ENCODE results near the gene PPIL1.
"Not testable (repeated sequence)": the region's sequence is repeated elsewhere in the genome, so short reads cannot be mapped to it uniquely, and the experiment has no call there.

The PPIL1 gene

DNA sequence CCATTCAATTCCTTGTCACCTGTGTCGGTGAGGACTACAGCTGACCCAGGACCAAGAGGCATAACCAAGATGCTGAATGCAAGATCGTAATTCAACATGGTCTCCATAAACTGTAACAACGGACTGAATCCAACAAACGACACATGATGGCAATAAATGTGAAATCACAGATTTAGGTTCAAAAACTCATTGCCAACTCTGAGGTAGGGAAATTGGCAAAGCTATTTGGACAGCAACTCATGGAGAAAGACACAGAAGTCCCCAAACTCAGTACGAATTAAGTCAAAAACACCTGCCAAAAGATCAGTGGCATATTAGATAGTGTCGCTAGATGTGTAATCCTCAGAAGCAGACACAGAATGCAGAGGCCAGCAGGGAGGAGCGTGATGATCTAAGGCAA, 60.4 kb downstream of the PPIL1 start:
- no peak for DNase-seq

DNA sequence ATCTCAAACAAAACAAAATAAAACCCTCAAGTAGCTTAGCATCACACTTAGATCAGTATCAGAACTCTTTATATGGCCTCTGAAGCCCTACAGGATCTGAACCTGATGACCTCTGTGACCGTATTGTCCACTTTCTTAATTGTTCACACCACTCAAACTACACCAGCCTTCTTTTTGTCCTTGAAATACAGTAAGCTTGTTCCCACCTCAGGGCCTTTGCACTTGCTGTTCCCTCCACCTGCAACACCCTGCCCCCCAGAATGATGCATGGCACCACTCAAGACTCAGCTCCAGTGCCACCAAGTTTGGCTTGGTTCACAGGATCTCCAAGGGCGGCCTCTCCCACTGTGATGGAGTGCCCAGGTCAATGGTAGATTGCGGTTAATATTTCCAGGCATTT, 61.1 kb downstream of the PPIL1 start:
- no peak for DNase-seq

DNA sequence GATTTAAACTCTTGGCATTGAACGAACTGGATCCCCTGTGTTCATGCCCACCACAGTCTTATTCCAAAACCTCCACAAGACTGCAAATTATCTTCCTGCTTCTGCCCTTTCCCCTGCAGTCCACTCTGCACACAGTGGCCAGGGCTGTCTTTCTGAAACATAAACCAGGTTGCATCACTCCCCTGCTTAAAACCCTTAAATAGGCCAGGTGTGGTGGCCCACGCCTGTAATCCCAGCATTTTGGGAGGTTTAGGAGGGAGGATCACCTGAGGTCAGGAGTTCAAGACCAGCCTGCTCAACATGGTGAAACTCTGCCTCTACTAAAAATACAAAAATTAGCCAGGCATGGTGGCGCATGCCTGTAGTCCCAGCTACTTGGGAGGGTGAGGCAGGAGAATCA, 61.6 kb downstream of the PPIL1 start:
- not testable (repeated sequence) for DNase-seq

DNA sequence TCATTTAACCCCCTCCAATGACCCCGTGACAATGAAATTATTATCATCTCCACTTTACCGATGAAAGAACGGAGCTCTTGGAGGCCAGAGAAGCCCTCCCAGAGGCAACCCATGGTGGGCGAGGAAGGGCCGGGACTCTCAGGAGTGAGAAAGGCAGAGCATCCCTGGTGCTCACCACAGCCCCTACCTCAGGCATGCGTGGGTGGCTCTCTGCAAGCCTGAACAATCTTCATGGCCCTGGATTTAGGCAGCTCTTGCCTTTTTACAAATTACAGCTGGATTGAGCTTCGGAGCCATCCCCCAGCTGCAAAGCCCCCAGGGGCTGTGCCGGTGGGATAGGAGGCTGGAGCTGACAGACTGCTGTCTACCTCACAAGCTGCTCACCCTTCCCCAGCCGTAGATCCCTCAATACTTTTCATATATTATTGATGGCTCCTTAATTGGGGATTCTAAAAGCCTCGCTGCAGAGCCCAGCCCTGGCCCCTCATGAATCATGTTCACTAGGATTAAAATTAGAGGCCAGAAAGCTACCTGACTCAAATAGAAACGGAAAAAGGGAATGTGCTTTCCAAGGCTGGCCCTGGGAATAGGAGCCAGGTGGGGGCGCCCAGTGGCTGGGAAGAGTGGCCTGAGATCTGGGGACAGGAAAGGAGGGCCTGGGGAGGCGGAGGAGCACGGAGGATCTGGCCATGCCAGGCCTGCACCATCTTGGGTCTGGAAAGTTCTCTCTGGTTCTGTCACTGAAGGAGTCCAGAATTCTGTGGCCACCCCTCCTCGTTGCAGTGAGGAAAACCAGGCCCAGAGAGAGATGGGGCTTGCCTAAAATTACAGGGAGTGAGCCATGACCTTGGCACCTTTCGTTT, 64.4 kb downstream of the PPIL1 start:
- DNase-seq: no peak

DNA sequence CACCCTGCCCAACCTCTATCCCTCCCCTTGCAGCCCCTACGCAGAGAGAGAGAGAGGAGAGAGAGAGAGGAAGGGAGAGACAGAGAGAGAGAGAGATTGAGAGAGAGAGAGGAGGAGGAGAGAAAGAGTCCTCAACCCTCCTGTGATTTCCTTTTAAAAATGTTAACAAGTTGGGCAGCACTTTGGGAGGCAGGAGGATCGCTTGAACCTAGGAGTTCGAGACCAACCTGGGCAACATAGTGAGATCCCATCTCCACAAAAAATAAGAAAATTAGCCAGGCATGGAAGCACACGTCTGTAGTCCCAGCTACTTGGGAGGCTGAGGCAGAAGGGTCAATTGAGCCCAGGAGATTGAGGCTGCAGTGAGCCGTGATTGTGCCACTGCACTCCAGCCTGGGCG, 65.4 kb downstream of the PPIL1 start:
- DNase-seq: no peak

DNA sequence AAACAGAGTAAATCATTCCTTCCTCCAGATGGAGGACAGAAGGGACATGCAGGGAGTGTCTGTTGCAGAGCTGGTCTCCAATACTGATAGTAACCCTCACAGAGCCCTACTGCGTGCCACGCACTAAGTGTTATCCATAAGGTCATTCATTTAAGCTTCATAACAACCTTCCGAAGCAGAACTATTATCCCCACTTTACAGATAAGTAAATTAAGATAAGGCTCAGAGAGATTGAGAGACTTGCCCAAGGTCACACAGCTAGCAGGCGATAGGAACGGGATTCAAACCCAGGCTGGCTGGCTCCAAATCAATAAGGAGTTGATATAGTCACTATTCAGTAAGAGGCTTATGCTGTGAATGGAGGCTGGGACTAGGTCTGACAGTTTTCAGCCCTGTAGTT, 66.0 kb downstream of the PPIL1 start:
- no peak for DNase-seq

DNA sequence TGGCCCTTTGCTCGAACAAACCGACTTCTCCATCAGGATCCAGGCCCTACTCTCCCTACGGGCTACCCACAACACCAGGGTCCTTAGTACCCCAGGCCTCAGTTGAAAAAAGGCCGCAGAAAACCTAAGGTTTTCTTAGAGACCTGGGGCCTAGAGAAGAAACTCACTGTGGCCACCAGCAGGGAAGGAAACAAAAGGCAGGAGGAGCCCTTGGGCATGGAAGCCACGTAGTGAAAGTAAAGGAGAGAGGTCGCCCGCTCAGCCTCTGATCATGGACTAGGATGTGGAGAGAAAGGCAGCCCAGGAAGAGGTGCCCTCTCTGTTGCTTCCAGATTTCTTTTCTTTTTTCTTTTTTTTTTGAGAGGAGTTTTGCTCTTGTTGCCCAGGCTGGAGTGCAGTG, 66.9 kb downstream of the PPIL1 start:
- no peak for DNase-seq

DNA sequence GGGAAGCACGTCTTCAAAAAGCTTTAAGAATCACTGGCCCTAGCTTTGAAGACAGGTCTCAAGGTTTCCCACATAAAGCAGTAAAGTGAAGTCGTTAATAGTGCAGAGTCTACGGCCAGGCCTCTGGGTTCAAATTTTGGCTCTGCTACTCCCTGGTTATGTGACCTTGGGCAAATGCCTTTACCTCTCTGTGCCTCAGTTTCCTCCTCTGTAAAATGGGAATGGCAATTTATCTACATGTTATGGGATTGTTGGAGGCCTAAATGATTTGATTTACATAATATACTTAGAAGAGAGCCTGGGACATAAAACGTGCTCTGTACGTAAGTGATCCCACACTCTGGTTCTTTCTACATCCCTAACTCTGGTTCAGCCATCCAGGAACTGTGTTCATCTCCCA, 67.5 kb downstream of the PPIL1 start:
- DNase-seq: no peak

DNA sequence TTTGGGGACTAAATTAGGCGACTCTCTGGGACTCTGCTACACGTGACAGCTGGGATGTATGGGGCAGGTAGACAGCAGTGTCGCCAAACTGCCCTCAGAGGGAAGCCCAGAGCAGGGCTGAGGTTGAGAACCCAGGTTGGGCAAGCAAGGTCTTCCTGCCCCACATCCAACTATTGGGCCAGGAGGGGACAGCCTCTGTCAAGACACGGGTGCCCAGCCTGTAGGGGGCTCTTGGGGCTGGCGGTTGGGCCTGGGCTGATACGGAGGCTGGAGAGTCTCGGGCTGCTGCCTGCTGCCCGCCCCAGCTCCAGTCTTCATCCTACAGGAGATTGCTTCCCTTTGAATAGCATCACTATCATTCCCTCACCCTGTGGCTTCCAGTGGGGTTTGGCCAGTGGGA, 68.7 kb downstream of the PPIL1 start:
- no peak for DNase-seq

DNA sequence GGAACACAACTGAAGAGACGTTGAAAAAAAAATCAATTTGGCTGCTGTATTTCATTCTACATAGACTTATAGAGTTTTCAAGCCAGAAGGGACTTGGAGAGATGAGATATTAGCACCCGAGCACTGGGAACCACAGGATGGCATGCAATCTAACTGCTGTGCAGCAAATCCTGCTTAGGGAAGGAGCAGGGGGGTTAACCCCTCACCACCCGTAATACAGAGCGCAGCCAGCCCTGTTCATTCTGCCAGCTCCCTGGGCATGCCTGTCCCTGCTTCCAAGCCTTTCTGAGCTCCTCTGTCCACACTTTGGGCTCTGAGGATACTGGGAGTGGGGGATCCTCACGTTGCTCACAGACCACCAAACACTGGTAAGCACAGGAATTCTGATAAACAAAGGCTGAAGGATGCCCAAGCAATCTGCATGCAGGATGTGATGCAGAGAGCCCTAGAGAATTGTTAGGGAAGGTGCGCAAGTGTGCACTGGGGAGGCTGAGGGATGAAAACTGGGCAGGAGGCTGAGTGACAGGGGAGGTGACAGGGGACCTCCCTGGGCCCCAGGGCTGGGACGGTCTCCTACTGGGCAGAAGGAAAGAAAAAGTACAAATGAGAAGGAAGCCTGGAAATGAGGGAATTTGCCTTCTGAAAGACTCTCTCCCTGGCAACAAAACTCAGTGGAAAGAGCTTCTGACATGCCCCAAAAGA, 69.4 kb downstream of the PPIL1 start:
- DNase-seq: no peak

All from NCI-H187 (cell line).